HG03469 (cell line): ENCODE data around the gene ARHGAP29.

Source experiments
- ATAC-seq: cut with Tn5 transposase; IDR thresholded peaks from one replicate; pipeline ENCODE4 v1.9.1; 2021; ENCODE audit warnings: mild to moderate bottlenecking, moderate library complexity, moderate number of reproducible peaks; ENCODE audit not compliant: unreplicated experiment

The ARHGAP29 gene

GRCh38 chr1:94260635-94261387 is 23.4 kb upstream of the ARHGAP29 start:
- ATAC-seq = no peak

- no peak for ATAC-seq
These were observed 22.4 kb upstream of the ARHGAP29 start for GRCh38 chr1:94259635-94260289.

- ATAC-seq = no peak
These were observed 21.5 kb upstream of the ARHGAP29 start for GRCh38 chr1:94258873-94259331.

- ATAC-seq = no peak
These were observed 20.1 kb upstream of the ARHGAP29 start for GRCh38 chr1:94257444-94257843.

- no peak for ATAC-seq
These were observed 18.1 kb upstream of the ARHGAP29 start for GRCh38 chr1:94255476-94255875.

GRCh38 chr1:94254073-94254810 is 16.9 kb upstream of the ARHGAP29 start:
- ATAC-seq = no peak

- ATAC-seq = no peak
These were observed 16.2 kb upstream of the ARHGAP29 start for GRCh38 chr1:94253456-94254017.

GRCh38 chr1:94250341-94250740 is 13.0 kb upstream of the ARHGAP29 start:
- no peak for ATAC-seq

GRCh38 chr1:94248956-94249688 is 11.7 kb upstream of the ARHGAP29 start:
- ATAC-seq = no peak

- ATAC-seq = no peak
These were observed 10.0 kb upstream of the ARHGAP29 start for GRCh38 chr1:94247138-94248094.

GRCh38 chr1:94246692-94247137 is 9.3 kb upstream of the ARHGAP29 start:
- no peak for ATAC-seq

GRCh38 chr1:94245747-94246438 is 8.5 kb upstream of the ARHGAP29 start:
- ATAC-seq = no peak

DNA sequence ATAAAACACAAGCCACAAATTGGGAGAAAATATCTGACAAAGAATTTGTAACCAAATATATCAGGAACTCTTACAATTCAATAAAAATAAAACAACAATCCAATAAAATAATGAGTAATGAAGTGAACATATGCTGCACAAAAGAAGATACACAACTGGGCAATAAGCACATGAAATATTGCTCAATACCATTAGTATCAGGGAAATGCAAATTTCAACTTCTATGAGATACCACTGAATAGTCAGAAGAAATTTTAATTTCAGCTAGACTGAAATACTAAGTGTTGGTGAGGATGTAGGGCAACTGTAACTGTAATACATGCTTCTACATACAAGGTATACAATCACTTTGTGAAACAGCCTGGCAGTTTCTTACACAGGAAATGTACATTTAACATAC is 7.4 kb upstream of the ARHGAP29 start:
- no peak for ATAC-seq

- ATAC-seq = no peak
These were observed 6.3 kb upstream of the ARHGAP29 start for GRCh38 chr1:94243665-94244064.

- no peak for ATAC-seq
These were observed 3.4 kb upstream of the ARHGAP29 start for GRCh38 chr1:94240822-94241221.

- no peak for ATAC-seq
These were observed 2.4 kb upstream of the ARHGAP29 start for GRCh38 chr1:94239796-94240195.

GRCh38 chr1:94239051-94239450 is 1.7 kb upstream of the ARHGAP29 start:
- ATAC-seq = no peak

- ATAC-seq = no peak
These were observed 624 bp downstream of the ARHGAP29 start for GRCh38 chr1:94236630-94237290.
